GM23248 (cell line): ENCODE measurements around the gene CHCHD5. TPM values are rescaled to one million over a fixed set of nuclear protein-coding genes. Genes with fewer than 3 reads are reported as not detected.
"Not testable (repeated sequence)": the region's sequence is repeated elsewhere in the genome, so short reads cannot be mapped to it uniquely, and the experiment has no call there.

ENCODE experiments used
- DNase-seq: peaks from one replicate; pipeline ENCODE4 v3.0.0-alpha.2; 2015
- H2AFZ ChIP-seq: fragments of 200-600 bp; sonication (generic); 2 replicates; pipeline ENCODE4 v1.6.1; 2016; ENCODE audit warnings: antibody characterized with exemption
- H3F3A ChIP-seq: fragments of 200-600 bp; sonication (generic); 2 replicates; pipeline ENCODE4 v1.6.1; 2016; ENCODE audit warnings: mild to moderate bottlenecking, antibody characterized with exemption, mixed run types; ENCODE audit not compliant: insufficient read depth
- H3K27ac ChIP-seq: fragments of 200-600 bp; sonication (generic); 2 replicates; pipeline ENCODE4 v1.5.1; 2016; ENCODE audit warnings: mild to moderate bottlenecking
- H3K27me3 ChIP-seq: fragments of 200-600 bp; sonication (generic); replicated peaks from 2 replicates; pipeline ENCODE4 v1.6.1; 2016; ENCODE audit warnings: mild to moderate bottlenecking; ENCODE audit not compliant: insufficient read depth
- H3K36me3 ChIP-seq: fragments of 200-600 bp; sonication (generic); 2 replicates; pipeline ENCODE4 v1.6.1; 2016; ENCODE audit warnings: low read depth, mild to moderate bottlenecking
- H3K4me1 ChIP-seq: fragments of 200-600 bp; sonication (generic); 2 replicates; pipeline ENCODE4 v1.6.1; 2016; ENCODE audit warnings: mild to moderate bottlenecking; ENCODE audit not compliant: insufficient read depth
- H3K4me2 ChIP-seq: fragments of 200-600 bp; sonication (generic); one replicate; pipeline ENCODE4 v1.6.1; 2016; ENCODE audit warnings: mild to moderate bottlenecking; ENCODE audit not compliant: unreplicated experiment
- H3K4me3 ChIP-seq: fragments of 200-600 bp; sonication (generic); 2 replicates; pipeline ENCODE4 v1.5.1; 2016; ENCODE audit warnings: mild to moderate bottlenecking
- H3K79me2 ChIP-seq: fragments of 200-600 bp; sonication (generic); 2 replicates; pipeline ENCODE4 v1.6.1; 2016; ENCODE audit warnings: mild to moderate bottlenecking; ENCODE audit not compliant: insufficient read depth
- H3K9ac ChIP-seq: fragments of 200-600 bp; sonication (generic); 2 replicates; pipeline ENCODE4 v1.6.1; 2016; ENCODE audit warnings: mild to moderate bottlenecking
- H3K9me2 ChIP-seq: fragments of 200-600 bp; sonication (generic); 2 replicates; pipeline ENCODE4 v1.6.1; 2016; ENCODE audit warnings: mixed run types, mild to moderate bottlenecking, moderate library complexity; ENCODE audit not compliant: insufficient read depth
- H3K9me3 ChIP-seq: fragments of 200-600 bp; sonication (generic); one replicate; pipeline ENCODE4 v1.6.1; 2017; ENCODE audit warnings: low read depth
- H4K20me1 ChIP-seq: fragments of 200-600 bp; sonication (generic); 2 replicates; pipeline ENCODE4 v1.6.0; 2016; ENCODE audit not compliant: insufficient read depth
- EZH2 ChIP-seq: fragments of 200-600 bp; sonication (generic); IDR thresholded peaks from 2 replicates; pipeline ENCODE4 v1.6.1; 2018; ENCODE audit warnings: antibody characterized with exemption, mild to moderate bottlenecking; ENCODE audit not compliant: insufficient read depth, poor library complexity, severe bottlenecking
- EZH2phosphoT487 ChIP-seq: fragments of 200-600 bp; sonication (generic); IDR thresholded peaks from 2 replicates; pipeline ENCODE4 v1.6.1; 2018; ENCODE audit warnings: antibody characterized with exemption, moderate library complexity, mild to moderate bottlenecking, low read depth; ENCODE audit not compliant: insufficient read depth
- WGBS, 2 experiments: methylation state at CpG; one replicate each; pipeline ENCODE4 v1.1.6; 2015 to 2017; ENCODE audit warnings: low lambda C conversion rate in 2 of 2, low coverage in 1 of 2; ENCODE audit errors: missing lambda C conversion rate in 2 of 2; 5-methylcytosine and 5-hydroxymethylcytosine counted together
- in situ Hi-C: fragments of 300-500 bp; cut with MboI; formaldehyde crosslinking; loops from 2 replicates; pipeline ENCODE4 v1.15.0; 2020
- polyA plus RNA-seq: library from polyadenylated mRNA; unstranded; fragments of >200 nt; fragmentation: Nextera tagmentation; extraction: Ambion mirVana; gene quantifications from 2 replicates; pipeline ENCODE4 v1.2.1, GENCODE V29; 2016
- total RNA-seq: library from RNA; depleted of rRNA; stranded (reverse); fragments of >200 nt; shearing (Covaris generic); gene quantifications from 2 replicates; pipeline ENCODE4 v1.2.3, GENCODE V29; 2014; rRNA removed

CHCHD5 gene, protein sequence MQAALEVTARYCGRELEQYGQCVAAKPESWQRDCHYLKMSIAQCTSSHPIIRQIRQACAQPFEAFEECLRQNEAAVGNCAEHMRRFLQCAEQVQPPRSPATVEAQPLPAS
- 7.1 and 9.5 TPM in 2 replicates for total RNA-seq
- 55.4 and 57.8 TPM in 2 replicates for polyA plus RNA-seq

DNA sequence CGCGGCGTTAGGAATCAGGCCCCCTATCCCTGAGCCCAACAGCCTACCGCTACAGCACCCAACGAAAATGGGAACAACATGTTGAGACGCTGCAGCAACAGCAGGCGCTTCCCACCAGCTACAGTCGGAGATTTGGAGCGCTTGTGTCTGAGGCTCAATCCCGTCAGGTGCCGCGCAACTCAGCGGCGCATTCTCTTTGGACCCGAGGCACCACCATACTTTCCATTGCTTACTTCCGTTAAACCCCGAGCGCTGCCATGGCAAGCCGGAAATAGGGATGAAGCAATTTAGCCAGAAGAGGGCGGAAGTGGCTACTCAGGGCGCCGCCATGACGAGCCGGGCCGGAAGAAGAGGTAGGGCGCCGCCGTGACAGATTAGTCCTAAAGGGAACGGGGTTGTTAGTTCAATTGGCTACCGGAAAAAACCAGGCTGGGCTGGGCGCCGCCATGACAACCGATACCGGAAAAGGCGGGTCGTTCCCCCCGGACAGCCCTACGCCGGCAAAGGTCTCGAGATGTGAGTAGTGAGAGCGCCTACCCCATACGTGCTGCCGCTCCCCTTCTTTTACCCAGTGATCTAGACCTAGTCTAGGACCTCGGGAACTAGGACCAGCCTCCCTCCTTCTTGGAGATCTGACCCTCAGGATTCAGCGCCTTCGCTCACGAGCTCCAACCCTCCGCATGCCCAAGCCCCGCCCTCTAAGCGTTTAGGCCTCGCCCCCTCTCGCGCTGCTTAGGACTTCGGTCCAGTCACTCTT, at the start of gene CHCHD5:
Gene CHCHD5, plus strand, starts transcription at position 476 of the 757 bp plus-strand sequence. Its CDS starts 39 bp downstream, at position 515.
- Histone ChIP-seq H3K79me2 (peaks cover 23% of the 10 kb centered on the region), H3K4me1 (peaks cover 31% of the 10 kb centered on the region), H3K9me2 (no peaks in the 10 kb centered on the region), H3K27me3 (no peaks in the 10 kb centered on the region), H2AFZ (peak within 1 kb of the TSS; percentile 92), H3K36me3 (no peaks in the 10 kb centered on the region), H3K9ac (peak within 1 kb of the TSS; percentile 92), H3K9me3 (no peaks in the 10 kb centered on the region), H3F3A (peaks cover 33% of the 10 kb centered on the region), H3K27ac (peak within 1 kb of the TSS; percentile 97), H3K4me3 (peak within 1 kb of the TSS; percentile 80), H4K20me1 (no peaks in the 10 kb centered on the region), H3K4me2 (peak within 1 kb of the TSS; percentile 99)
- WGBS, 2 experiments = 1 to 2% methylated on average over 47 to 54 of the region's 54 CpGs
- TF ChIP-seq EZH2 = no peak
- TF ChIP-seq EZH2phosphoT487 = no peak
- in situ Hi-C loops = no loop called here
- DNase-seq = peak; percentile 99

DNA sequence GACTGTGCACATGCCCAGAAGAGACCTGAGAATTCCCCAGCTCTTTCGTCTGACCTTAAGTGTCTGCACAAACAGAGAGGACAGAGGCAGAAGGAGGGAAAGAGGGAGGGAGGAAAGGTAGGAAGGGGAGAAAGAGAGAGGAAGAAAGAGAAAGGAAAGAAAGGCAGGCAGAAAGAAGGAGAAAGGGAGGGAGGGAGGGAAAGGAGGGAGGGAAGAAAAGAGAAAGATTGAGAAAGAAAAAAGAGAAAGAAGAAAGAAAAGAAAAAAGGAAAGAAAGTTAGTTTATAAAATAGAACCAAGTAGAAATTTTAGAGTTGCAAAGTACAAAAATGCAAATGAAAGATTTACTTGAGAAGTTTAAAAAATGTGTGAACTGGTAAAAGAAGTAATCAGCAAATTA, 49.6 kb upstream of the CHCHD5 start:
- no peak overlapping the region for H3K9ac ChIP-seq
- no peaks in the 10 kb centered on the region for H3K79me2 ChIP-seq
- H3K27me3 ChIP-seq = no peaks in the 10 kb centered on the region
- in situ Hi-C loops = no loop called here
- no peak overlapping the region for H3K4me2 ChIP-seq
- no peaks in the 10 kb centered on the region for H3K4me1 ChIP-seq
- no peaks in the 10 kb centered on the region for H4K20me1 ChIP-seq
- H3K9me2 ChIP-seq = no peaks in the 10 kb centered on the region
- no peak for TF ChIP-seq EZH2phosphoT487
- no peak for TF ChIP-seq EZH2
- no peak overlapping the region for H2AFZ ChIP-seq
- peaks cover 8% of the 10 kb centered on the region; the same call in 1 of the 2 replicates for H3K36me3 ChIP-seq
- WGBS, 2 experiments = 92 to 97% methylated on average over 1 of the region's 1 CpG
- H3F3A ChIP-seq = 0 out of 2 replicates have a peak, but pooled peaks cover 6% of the 10 kb centered on the region
- H3K4me3 ChIP-seq = no peak overlapping the region
- H3K27ac ChIP-seq = no peak overlapping the region
- H3K9me3 ChIP-seq = no peaks in the 10 kb centered on the region
- DNase-seq = no peak

DNA sequence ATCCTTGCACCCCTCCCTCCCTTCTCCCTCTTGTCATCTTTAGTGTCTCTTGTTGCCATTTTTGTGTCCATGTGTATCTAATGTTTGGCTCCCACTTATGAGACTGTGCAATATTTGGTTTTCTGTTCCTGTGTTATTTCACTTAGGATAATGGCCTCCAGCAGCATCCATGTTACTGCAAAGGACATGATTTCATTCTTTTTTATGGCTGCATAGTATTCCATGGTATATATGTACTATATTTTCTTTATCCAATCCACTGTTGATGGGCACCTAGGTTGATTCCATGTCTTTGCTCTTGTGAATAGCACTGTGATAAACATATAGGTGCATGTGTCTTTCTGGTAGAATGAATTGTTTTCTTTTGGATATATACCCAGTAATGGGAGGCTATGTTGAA, 47.7 kb upstream of the CHCHD5 start:
- H3F3A ChIP-seq = peaks cover 18% of the 10 kb centered on the region; the same call in 1 of the 2 replicates
- H3K4me2 ChIP-seq, H2AFZ ChIP-seq, H3K9me3 ChIP-seq, H3K4me1 ChIP-seq, H3K27me3 ChIP-seq, H3K79me2 ChIP-seq, H3K27ac ChIP-seq, H3K9me2 ChIP-seq, in situ Hi-C loops, H3K36me3 ChIP-seq, H4K20me1 ChIP-seq, H3K9ac ChIP-seq, DNase-seq, H3K4me3 ChIP-seq: not testable (repeated sequence)

DNA sequence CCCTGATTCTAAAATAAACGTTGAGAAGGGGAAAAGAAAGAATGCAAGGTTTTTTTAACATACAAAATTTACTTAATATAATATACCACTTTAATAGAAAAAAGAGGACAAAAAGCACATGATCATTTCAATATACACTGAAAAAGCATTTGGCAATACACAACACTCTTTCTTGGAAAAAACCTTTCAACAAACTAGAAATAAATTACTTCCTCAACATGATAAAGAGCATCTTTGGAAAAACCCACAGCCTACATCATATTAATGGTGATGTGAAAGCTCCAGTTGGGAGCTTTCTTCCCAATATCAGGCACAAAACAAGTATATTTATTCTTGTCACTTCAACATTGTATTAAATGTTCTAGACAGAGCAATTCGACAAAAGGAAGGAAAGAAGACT, 45.1 kb upstream of the CHCHD5 start:
- Histone ChIP-seq H3K4me2 (no peak overlapping the region), H3K9ac (no peak overlapping the region), H3K27ac (no peak overlapping the region), H2AFZ (no peak overlapping the region), H3K9me3 (no peaks in the 10 kb centered on the region), H3K36me3 (no peaks in the 10 kb centered on the region), H3K4me3 (no peak overlapping the region), H3K9me2 (no peaks in the 10 kb centered on the region), H3K4me1 (peaks cover 7% of the 10 kb centered on the region; the same call in 1 of the 2 replicates), H3K79me2 (peaks cover 20% of the 10 kb centered on the region), H3K27me3 (no peaks in the 10 kb centered on the region), H4K20me1 (no peaks in the 10 kb centered on the region), H3F3A (peaks cover 18% of the 10 kb centered on the region; the same call in 1 of the 2 replicates)
- TF ChIP-seq EZH2phosphoT487 (no peak), EZH2 (no peak)
- DNase-seq = no peak
- in situ Hi-C loops = no loop called here
- WGBS, 2 experiments = 76 to 79% methylated on average over 2 of the region's 2 CpGs
